K562 (cell line): ENCODE measurements around the gene IBA57. TPM values are rescaled to one million over a fixed set of nuclear protein-coding genes. Genes with fewer than 3 reads are reported as not detected.

Experiments used
- E2F3 ChIP-seq: fragments of 250-450 bp; sonication (Bioruptor Pico); IDR thresholded peaks from 2 replicates; pipeline ENCODE4 v1.4.0; 2020; ENCODE audit warnings: mild to moderate bottlenecking
- FOXA1 ChIP-seq: fragments of 450-650 bp; IDR thresholded peaks from 2 replicates; pipeline ENCODE4 v1.6.1; 2016; ENCODE audit warnings: mild to moderate bottlenecking, borderline replicate concordance
- FOXP1 ChIP-seq: sonication (generic); formaldehyde crosslinking; IDR thresholded peaks from 2 replicates; pipeline ENCODE4 v1.8.0; 2022; ENCODE audit warnings: mild to moderate bottlenecking, missing genetic modification reagents
- MCM3 ChIP-seq: fragments of 450-650 bp; IDR thresholded peaks from 2 replicates; pipeline ENCODE4 v1.6.1; 2016
- POLR3G ChIP-seq: IDR thresholded peaks from 2 replicates; pipeline ENCODE4 v1.6.1; 2011; ENCODE audit not compliant: insufficient read length, insufficient replicate concordance; ENCODE audit errors: extremely low read depth
- VEZF1 ChIP-seq: fragments of 200-800 bp; sonication (Bioruptor generic); IDR thresholded peaks from 2 replicates; pipeline ENCODE4 v1.6.1; 2017; ENCODE audit warnings: missing genetic modification characterization, missing compliant biosample characterization
- ZBTB1 ChIP-seq: sonication (generic); formaldehyde crosslinking; IDR thresholded peaks from 2 replicates; pipeline ENCODE4 v1.8.1; 2023; ENCODE audit warnings: missing genetic modification reagents, low read depth, mild to moderate bottlenecking, borderline replicate concordance
- ZC3H4 ChIP-seq: sonication (generic); formaldehyde crosslinking; IDR thresholded peaks from 2 replicates; pipeline ENCODE4 v1.9.0; 2021; ENCODE audit warnings: missing genetic modification reagents, borderline replicate concordance
- ZNF140 ChIP-seq: fragments of 250-450 bp; sonication (Bioruptor Pico); IDR thresholded peaks from 2 replicates; pipeline ENCODE4 v1.8.0; 2021; ENCODE audit warnings: moderate library complexity, mild to moderate bottlenecking, inconsistent platforms
- ZNF174 ChIP-seq: fragments of 250-450 bp; sonication (Bioruptor Pico); IDR thresholded peaks from 2 replicates; pipeline ENCODE4 v1.4.0; 2020; ENCODE audit warnings: mild to moderate bottlenecking
- ZNF23 ChIP-seq: fragments of 250-450 bp; sonication (Bioruptor Pico); IDR thresholded peaks from 2 replicates; pipeline ENCODE4 v1.4.0; 2020; ENCODE audit warnings: mild to moderate bottlenecking
- polyA plus RNA-seq, 8 experiments: library from polyadenylated mRNA; depleted of rRNA in 4 of 8; stranded (reverse) in 5 of 8; unstranded in 3 of 8; fragments of >200 nt; fragmentation: Nextera tagmentation in 2 of 8; fragmentation: Illumina TruSeq in 1 of 8; extraction: Ambion mirVana in 2 of 8; extraction: Trizol in 1 of 8; gene quantifications; 2 replicates each; pipeline versions ENCODE4 v1.2.1 to v1.2.3, GENCODE V29; 2011 to 2014; ENCODE audit warnings: inconsistent platforms in 1 of 8, missing spikeins in 1 of 8
- total RNA-seq, 7 experiments: library from RNA; depleted of rRNA in 6 of 7; stranded (reverse); fragments of >200 nt in 6 of 7; fragmentation: Illumina TruSeq in 2 of 7; extraction: Trizol in 2 of 7; gene quantifications; 2 replicates each; pipeline versions ENCODE4 v1.2.1 to v1.2.3, GENCODE V29; 2011 to 2021; ENCODE audit warnings: low replicate concordance in 1 of 7
- TF ChIP-seq, protein P1 (sequence below): sonication (generic); formaldehyde crosslinking; IDR thresholded peaks from 2 replicates; pipeline ENCODE4 v1.8.0; 2022; ENCODE audit warnings: mild to moderate bottlenecking, missing genetic modification reagents
- TF ChIP-seq, protein P2 (sequence below): fragments of 250-450 bp; sonication (Bioruptor Pico); IDR thresholded peaks from 2 replicates; pipeline ENCODE4 v1.4.0; 2020; ENCODE audit warnings: mild to moderate bottlenecking, moderate library complexity
- TF ChIP-seq, protein P3 (sequence below): fragments of 450-650 bp; formaldehyde crosslinking; IDR thresholded peaks from 2 replicates; pipeline ENCODE4 v1.4.0; 2022; ENCODE audit warnings: missing genetic modification characterization
- TF ChIP-seq, protein P4 (sequence below): IDR thresholded peaks from 3 replicates; pipeline ENCODE4 v1.6.1; 2011; ENCODE audit warnings: borderline replicate concordance, mild to moderate bottlenecking; ENCODE audit not compliant: insufficient read length, insufficient read depth

The IBA57 gene
- total and polyA plus RNA-seq, 9 of the 15 experiments (the other 6 are each of a cell fraction or from before 2014, with no cell fraction given) = 0.77 to 15.5 (median 2.7) TPM

DNA sequence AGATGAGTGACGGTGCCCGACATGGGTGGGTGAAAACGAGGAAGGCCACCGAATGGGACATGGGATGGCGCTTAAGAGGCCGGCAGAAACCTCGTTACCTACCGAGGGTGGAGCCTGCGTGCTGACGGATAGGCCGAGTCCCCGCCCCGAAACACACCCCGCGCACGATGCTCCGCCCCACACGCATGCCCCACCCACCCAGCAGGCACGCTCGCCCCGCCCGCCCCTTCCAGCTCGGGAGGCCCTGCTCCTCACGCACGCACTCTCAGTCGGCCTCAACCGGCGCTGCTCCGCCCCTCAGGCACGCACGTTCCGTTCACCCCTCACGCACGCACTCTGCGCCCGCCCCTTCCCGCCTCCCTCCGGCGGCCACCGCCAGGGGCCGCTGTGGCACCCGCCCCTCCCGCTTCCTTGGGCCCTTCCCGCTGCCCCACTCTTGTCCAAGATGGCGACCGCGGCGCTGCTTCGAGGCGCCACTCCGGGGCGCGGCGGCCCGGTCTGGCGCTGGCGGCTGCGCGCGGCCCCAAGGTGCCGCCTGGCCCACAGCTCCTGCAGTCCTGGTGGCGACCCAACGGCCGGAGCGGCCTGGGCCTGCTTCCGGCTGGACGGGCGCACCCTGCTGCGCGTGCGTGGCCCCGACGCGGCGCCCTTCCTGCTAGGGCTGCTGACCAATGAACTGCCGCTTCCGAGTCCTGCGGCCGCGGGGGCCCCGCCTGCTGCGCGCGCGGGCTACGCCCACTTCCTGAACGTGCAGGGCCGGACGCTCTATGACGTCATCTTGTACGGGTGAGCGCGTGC, at the start of gene IBA57 (continued):
- TF ChIP-seq ZBTB1 (CRISPR knock-in tag) (peak; percentile 84), MCM3 (no peak), ZNF23 (CRISPR knock-in tag) (no peak), ZNF140 (CRISPR knock-in tag) (no peak), ZNF174 (CRISPR knock-in tag) (no peak), ZC3H4 (CRISPR knock-in tag) (0 out of 2 replicates have a peak, but pooled peaks have one; percentile 81), POLR3G (no peak), E2F3 (peak; percentile 92), VEZF1 (CRISPR knock-in tag) (peak; percentile 98), FOXP1 (CRISPR knock-in tag) (peak; percentile 98), FOXA1 (no peak)
- TF ChIP-seq, protein P1, sequence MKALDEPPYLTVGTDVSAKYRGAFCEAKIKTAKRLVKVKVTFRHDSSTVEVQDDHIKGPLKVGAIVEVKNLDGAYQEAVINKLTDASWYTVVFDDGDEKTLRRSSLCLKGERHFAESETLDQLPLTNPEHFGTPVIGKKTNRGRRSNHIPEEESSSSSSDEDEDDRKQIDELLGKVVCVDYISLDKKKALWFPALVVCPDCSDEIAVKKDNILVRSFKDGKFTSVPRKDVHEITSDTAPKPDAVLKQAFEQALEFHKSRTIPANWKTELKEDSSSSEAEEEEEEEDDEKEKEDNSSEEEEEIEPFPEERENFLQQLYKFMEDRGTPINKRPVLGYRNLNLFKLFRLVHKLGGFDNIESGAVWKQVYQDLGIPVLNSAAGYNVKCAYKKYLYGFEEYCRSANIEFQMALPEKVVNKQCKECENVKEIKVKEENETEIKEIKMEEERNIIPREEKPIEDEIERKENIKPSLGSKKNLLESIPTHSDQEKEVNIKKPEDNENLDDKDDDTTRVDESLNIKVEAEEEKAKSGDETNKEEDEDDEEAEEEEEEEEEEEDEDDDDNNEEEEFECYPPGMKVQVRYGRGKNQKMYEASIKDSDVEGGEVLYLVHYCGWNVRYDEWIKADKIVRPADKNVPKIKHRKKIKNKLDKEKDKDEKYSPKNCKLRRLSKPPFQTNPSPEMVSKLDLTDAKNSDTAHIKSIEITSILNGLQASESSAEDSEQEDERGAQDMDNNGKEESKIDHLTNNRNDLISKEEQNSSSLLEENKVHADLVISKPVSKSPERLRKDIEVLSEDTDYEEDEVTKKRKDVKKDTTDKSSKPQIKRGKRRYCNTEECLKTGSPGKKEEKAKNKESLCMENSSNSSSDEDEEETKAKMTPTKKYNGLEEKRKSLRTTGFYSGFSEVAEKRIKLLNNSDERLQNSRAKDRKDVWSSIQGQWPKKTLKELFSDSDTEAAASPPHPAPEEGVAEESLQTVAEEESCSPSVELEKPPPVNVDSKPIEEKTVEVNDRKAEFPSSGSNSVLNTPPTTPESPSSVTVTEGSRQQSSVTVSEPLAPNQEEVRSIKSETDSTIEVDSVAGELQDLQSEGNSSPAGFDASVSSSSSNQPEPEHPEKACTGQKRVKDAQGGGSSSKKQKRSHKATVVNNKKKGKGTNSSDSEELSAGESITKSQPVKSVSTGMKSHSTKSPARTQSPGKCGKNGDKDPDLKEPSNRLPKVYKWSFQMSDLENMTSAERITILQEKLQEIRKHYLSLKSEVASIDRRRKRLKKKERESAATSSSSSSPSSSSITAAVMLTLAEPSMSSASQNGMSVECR (CRISPR knock-in tag) = peak; percentile 90
- TF ChIP-seq, protein P2, sequence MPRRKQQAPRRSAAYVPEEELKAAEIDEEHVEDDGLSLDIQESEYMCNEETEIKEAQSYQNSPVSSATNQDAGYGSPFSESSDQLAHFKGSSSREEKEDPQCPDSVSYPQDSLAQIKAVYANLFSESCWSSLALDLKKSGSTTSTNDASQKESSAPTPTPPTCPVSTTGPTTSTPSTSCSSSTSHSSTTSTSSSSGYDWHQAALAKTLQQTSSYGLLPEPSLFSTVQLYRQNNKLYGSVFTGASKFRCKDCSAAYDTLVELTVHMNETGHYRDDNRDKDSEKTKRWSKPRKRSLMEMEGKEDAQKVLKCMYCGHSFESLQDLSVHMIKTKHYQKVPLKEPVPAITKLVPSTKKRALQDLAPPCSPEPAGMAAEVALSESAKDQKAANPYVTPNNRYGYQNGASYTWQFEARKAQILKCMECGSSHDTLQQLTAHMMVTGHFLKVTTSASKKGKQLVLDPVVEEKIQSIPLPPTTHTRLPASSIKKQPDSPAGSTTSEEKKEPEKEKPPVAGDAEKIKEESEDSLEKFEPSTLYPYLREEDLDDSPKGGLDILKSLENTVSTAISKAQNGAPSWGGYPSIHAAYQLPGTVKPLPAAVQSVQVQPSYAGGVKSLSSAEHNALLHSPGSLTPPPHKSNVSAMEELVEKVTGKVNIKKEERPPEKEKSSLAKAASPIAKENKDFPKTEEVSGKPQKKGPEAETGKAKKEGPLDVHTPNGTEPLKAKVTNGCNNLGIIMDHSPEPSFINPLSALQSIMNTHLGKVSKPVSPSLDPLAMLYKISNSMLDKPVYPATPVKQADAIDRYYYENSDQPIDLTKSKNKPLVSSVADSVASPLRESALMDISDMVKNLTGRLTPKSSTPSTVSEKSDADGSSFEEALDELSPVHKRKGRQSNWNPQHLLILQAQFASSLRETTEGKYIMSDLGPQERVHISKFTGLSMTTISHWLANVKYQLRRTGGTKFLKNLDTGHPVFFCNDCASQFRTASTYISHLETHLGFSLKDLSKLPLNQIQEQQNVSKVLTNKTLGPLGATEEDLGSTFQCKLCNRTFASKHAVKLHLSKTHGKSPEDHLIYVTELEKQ (CRISPR knock-in tag) = 0 out of 2 replicates have a peak, but pooled peaks have one; percentile 26
- TF ChIP-seq, protein P3, sequence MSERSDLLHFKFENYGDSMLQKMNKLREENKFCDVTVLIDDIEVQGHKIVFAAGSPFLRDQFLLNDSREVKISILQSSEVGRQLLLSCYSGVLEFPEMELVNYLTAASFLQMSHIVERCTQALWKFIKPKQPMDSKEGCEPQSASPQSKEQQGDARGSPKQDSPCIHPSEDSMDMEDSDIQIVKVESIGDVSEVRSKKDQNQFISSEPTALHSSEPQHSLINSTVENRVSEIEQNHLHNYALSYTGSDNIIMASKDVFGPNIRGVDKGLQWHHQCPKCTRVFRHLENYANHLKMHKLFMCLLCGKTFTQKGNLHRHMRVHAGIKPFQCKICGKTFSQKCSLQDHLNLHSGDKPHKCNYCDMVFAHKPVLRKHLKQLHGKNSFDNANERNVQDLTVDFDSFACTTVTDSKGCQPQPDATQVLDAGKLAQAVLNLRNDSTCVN (CRISPR knock-in tag) = no peak
- TF ChIP-seq, protein P4, sequence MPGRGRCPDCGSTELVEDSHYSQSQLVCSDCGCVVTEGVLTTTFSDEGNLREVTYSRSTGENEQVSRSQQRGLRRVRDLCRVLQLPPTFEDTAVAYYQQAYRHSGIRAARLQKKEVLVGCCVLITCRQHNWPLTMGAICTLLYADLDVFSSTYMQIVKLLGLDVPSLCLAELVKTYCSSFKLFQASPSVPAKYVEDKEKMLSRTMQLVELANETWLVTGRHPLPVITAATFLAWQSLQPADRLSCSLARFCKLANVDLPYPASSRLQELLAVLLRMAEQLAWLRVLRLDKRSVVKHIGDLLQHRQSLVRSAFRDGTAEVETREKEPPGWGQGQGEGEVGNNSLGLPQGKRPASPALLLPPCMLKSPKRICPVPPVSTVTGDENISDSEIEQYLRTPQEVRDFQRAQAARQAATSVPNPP = no peak
